Measurements from ENCODE around the gene CNDP1. TPM values are rescaled to one million over a fixed set of nuclear protein-coding genes. Genes with fewer than 3 reads are reported as not detected.

Gene CNDP1
- polyA plus RNA-seq, 2 donors: 0.04 TPM; not detected in 1

DNA sequence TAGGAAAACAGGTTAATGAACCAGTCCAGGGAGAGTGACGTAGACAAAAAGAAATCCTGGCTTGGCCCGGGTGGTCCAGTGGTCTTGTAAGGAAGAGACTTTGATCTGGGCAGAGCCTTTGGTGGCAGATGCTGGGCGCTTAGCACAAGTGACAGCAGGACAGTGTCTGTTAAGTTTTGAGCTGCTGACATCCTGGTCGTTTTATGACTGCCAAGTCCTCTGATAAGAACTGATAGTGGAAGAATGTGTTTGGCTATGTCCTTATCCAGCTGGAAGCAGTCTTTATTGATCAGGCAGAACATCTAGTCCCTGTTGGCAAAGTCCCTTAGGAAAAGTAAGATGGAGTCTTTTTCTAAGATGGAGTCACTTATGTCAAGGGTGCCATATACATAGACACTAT, 36.0 kb downstream of the CNDP1 start:
- Histone ChIP-seq H3K27ac (ENCODE audit: low read depth in 2 of 2, low read length in 1 of 2) (no peak overlapping the region), H3K4me3 (ENCODE audit: low read depth in 1 of 2, low read length in 2 of 2) (no peak overlapping the region), H3K27me3 (ENCODE audit: control insufficient read depth in 1 of 2, insufficient read depth in 2 of 2, low read length in 2 of 2) (no peaks in the 10 kb centered on the region), H3K4me1 (ENCODE audit: control insufficient read depth in 2 of 2, insufficient read depth in 2 of 2, low read length in 1 of 2) (no peaks in the 10 kb centered on the region), H3K9me3 (ENCODE audit: control insufficient read depth in 2 of 2, insufficient read depth in 1 of 2, low read depth in 1 of 2, low read length in 1 of 2) (peaks cover 4 to 5% of the 10 kb centered on the region in 2 donors), H3K36me3 (ENCODE audit: control insufficient read depth in 2 of 2, insufficient read depth in 2 of 2, low read length in 1 of 2) (no peaks in the 10 kb centered on the region)
- 68% methylated on average over 4 of the region's 4 CpGs for WGBS, 2 donors

DNA sequence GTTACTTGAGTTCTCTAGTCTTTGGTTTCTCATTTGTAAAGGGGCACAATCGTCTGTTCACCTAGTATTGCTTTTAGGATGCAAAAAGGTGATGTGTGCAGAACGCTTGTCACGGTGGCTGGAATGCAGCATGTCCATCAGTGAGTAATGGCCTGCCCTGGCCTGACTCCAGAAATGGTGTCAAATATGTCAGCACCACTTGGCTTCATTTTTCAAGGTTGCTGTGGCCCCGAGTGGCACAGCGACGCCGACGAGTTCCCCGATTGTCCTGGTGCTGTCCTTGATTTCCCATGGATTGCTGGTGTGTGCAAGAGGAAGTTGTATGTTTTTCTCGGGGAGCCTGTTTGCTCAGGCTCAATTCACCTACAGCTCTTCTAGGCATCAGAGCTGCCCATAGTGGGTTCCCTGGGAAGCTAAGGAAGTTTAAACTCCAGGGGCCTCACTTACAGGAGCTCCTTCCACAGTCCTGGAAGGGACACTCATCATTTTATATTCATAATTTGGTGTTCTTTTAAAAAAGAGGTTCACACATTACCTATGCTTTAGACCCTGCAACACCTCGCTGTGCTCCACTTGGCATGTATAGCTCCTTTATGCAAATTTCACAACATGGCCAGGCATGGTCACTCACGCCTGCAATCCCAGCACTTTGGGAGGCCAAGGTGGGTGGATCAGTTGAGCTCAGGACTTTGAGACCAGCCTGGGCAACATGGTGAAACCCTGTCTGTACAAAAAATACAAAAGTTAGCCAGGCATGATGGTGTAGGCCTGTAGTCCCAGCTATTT, 37.8 kb downstream of the CNDP1 start:
- Histone ChIP-seq H3K27me3 (ENCODE audit: control insufficient read depth in 1 of 2, insufficient read depth in 2 of 2, low read length in 2 of 2) (no peaks in the 10 kb centered on the region), H3K4me1 (ENCODE audit: control insufficient read depth in 2 of 2, insufficient read depth in 2 of 2, low read length in 1 of 2) (no peaks in the 10 kb centered on the region), H3K4me3 (ENCODE audit: low read depth in 1 of 2, low read length in 2 of 2) (no peak overlapping the region), H3K36me3 (ENCODE audit: control insufficient read depth in 2 of 2, insufficient read depth in 2 of 2, low read length in 1 of 2) (no peaks in the 10 kb centered on the region), H3K9me3 (ENCODE audit: control insufficient read depth in 2 of 2, insufficient read depth in 1 of 2, low read depth in 1 of 2, low read length in 1 of 2) (no peaks in the 10 kb centered on the region), H3K27ac (ENCODE audit: low read depth in 2 of 2, low read length in 1 of 2) (no peak overlapping the region)
- WGBS, 2 donors: 74 to 87% methylated on average over 12 of the region's 12 CpGs

DNA sequence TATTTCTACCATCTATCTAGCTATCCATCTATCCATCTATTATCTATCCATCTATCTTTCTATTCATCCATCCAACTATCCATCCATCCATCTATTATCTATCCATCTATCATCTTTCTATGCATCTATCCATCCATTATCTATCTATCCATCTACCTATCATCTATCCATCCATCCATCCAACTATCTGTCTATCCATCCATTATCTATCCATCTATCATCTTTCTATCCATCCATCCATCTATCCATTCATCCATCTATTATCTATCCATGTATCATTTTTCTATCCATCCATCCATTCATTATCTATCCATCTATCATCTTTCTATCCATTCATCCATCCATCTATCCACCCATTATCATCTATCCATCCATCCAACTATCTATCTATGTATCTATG, 38.8 kb downstream of the CNDP1 start:
- no peaks in the 10 kb centered on the region for H3K36me3 ChIP-seq (ENCODE audit: control insufficient read depth in 2 of 2, insufficient read depth in 2 of 2, low read length in 1 of 2)
- no peaks in the 10 kb centered on the region for H3K4me1 ChIP-seq (ENCODE audit: control insufficient read depth in 2 of 2, insufficient read depth in 2 of 2, low read length in 1 of 2)
- no peak overlapping the region for H3K4me3 ChIP-seq (ENCODE audit: low read depth in 1 of 2, low read length in 2 of 2)
- no peak overlapping the region for H3K27ac ChIP-seq (ENCODE audit: low read depth in 2 of 2, low read length in 1 of 2)
- no peaks in the 10 kb centered on the region for H3K27me3 ChIP-seq (ENCODE audit: control insufficient read depth in 1 of 2, insufficient read depth in 2 of 2, low read length in 2 of 2)
- no peaks in the 10 kb centered on the region for H3K9me3 ChIP-seq (ENCODE audit: control insufficient read depth in 2 of 2, insufficient read depth in 1 of 2, low read depth in 1 of 2, low read length in 1 of 2)

DNA sequence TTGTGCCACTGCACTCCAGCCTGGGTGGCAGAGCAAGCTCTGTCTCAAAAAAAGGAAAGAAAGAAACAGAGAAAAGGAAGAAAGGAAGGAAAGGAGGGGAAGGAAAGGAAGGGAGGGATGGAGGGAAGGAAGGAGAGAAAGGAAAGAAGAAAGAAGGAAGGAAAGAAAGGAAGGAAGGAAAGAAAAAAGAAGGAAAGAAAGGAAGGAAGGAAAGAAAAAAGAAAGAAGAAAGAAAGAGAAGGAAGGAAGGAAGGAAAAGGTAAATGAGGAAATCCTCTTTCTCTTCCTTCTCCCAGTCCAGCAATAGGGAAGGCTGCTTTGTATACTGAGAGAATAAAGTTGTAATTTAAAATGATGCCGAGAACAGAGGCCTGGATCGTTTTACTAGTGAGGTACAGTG, 40.6 kb downstream of the CNDP1 start:
- H3K36me3 ChIP-seq (ENCODE audit: control insufficient read depth in 2 of 2, insufficient read depth in 2 of 2, low read length in 1 of 2): no peaks in the 10 kb centered on the region
- H3K27ac ChIP-seq (ENCODE audit: low read depth in 2 of 2, low read length in 1 of 2): no peak overlapping the region
- no peaks in the 10 kb centered on the region for H3K9me3 ChIP-seq (ENCODE audit: control insufficient read depth in 2 of 2, insufficient read depth in 1 of 2, low read depth in 1 of 2, low read length in 1 of 2)
- H3K4me3 ChIP-seq (ENCODE audit: low read depth in 1 of 2, low read length in 2 of 2): no peak overlapping the region
- no peaks in the 10 kb centered on the region for H3K27me3 ChIP-seq (ENCODE audit: control insufficient read depth in 1 of 2, insufficient read depth in 2 of 2, low read length in 2 of 2)
- 77 to 83% methylated on average over 2 of the region's 2 CpGs for WGBS, 2 donors
- no peaks in the 10 kb centered on the region for H3K4me1 ChIP-seq (ENCODE audit: control insufficient read depth in 2 of 2, insufficient read depth in 2 of 2, low read length in 1 of 2)

DNA sequence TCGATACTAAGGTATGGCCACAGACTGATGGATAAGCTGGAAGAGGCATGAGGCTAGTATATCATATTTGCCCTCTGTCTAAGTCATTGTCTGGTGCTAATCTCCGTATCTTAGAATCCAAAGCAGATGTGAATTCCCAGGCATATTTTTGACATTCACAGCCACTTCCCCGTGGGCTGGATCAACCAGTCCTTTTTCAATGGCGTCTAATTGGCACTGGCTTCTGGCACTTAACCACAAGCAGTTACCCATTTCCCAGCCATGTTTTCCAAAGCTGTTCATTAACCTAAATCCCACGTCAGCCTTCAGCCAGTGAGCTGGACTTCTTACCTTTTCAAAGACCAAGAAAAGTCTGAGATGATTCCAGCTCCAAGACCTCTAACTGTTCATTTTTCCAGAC, 42.7 kb downstream of the CNDP1 start:
- Histone ChIP-seq H3K27ac (ENCODE audit: low read depth in 2 of 2, low read length in 1 of 2) (no peak overlapping the region), H3K9me3 (ENCODE audit: control insufficient read depth in 2 of 2, insufficient read depth in 1 of 2, low read depth in 1 of 2, low read length in 1 of 2) (no peaks in the 10 kb centered on the region), H3K36me3 (ENCODE audit: control insufficient read depth in 2 of 2, insufficient read depth in 2 of 2, low read length in 1 of 2) (no peaks in the 10 kb centered on the region), H3K4me1 (ENCODE audit: control insufficient read depth in 2 of 2, insufficient read depth in 2 of 2, low read length in 1 of 2) (no peaks in the 10 kb centered on the region), H3K27me3 (ENCODE audit: control insufficient read depth in 1 of 2, insufficient read depth in 2 of 2, low read length in 2 of 2) (no peaks in the 10 kb centered on the region), H3K4me3 (ENCODE audit: low read depth in 1 of 2, low read length in 2 of 2) (no peak overlapping the region)
- 40 to 45% methylated on average over 5 of the region's 5 CpGs for WGBS, 2 donors

DNA sequence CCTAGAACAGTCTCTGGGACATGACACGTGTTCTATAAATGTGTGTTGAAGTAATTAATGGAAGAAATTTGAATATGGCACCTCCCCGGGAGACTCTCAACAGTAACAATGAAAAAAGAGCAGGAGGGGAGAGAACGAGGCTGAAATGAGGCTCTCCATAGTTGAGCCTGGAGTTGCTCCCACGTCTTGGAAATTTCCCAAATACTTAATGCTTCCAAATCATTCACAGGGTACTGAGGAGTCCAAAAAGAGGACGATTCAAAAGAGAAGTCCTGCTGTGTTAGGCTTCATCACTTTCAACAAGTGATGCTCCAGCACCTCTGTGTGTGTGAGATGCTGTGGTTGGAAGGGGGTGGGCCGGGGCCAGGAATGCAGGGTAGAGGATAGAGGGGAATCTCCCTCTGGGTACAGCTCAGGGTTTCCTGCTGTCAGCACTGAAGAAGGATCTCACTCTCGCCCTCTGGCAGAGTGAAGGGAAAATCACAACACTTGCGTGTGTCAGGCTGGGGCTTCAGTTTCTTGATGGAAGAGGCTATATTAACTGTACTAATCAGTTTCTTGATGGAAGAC, 45.3 kb downstream of the CNDP1 start:
- Histone ChIP-seq H3K36me3 (ENCODE audit: control insufficient read depth in 2 of 2, insufficient read depth in 2 of 2, low read length in 1 of 2) (no peaks in the 10 kb centered on the region), H3K27ac (ENCODE audit: low read depth in 2 of 2, low read length in 1 of 2) (no peak overlapping the region), H3K9me3 (ENCODE audit: control insufficient read depth in 2 of 2, insufficient read depth in 1 of 2, low read depth in 1 of 2, low read length in 1 of 2) (no peaks in the 10 kb centered on the region), H3K4me1 (ENCODE audit: control insufficient read depth in 2 of 2, insufficient read depth in 2 of 2, low read length in 1 of 2) (no peaks in the 10 kb centered on the region), H3K4me3 (ENCODE audit: low read depth in 1 of 2, low read length in 2 of 2) (no peak overlapping the region), H3K27me3 (ENCODE audit: control insufficient read depth in 1 of 2, insufficient read depth in 2 of 2, low read length in 2 of 2) (no peaks in the 10 kb centered on the region)
- whole genome bisulfite sequencing, 2 donors: 33 to 34% methylated on average over 8 of the region's 8 CpGs

DNA sequence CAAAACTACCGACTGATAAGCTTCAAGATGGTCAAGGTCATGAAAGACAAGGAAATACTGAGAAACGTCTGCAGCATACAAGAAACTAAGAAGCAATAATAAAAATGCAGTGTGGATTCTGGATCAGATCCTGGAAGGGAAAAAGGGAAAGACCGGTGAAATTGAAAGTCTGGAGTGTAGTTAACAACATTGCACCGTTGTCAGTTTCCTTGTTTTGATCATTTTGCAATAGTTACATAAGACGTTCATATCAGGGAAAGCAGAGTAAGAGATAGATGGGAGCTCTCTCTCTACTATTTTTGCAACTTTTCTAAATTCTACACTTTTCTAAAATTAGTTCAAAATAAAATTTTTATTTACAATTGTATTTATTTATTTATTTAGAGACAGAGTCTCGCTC, 48.3 kb downstream of the CNDP1 start:
- Histone ChIP-seq H3K4me3 (ENCODE audit: low read depth in 1 of 2, low read length in 2 of 2) (no peak overlapping the region), H3K36me3 (ENCODE audit: control insufficient read depth in 2 of 2, insufficient read depth in 2 of 2, low read length in 1 of 2) (no peaks in the 10 kb centered on the region), H3K9me3 (ENCODE audit: control insufficient read depth in 2 of 2, insufficient read depth in 1 of 2, low read depth in 1 of 2, low read length in 1 of 2) (no peaks in the 10 kb centered on the region), H3K27me3 (ENCODE audit: control insufficient read depth in 1 of 2, insufficient read depth in 2 of 2, low read length in 2 of 2) (no peaks in the 10 kb centered on the region), H3K4me1 (ENCODE audit: control insufficient read depth in 2 of 2, insufficient read depth in 2 of 2, low read length in 1 of 2) (no peaks in the 10 kb centered on the region), H3K27ac (ENCODE audit: low read depth in 2 of 2, low read length in 1 of 2) (no peak overlapping the region)
- 67 to 74% methylated on average over 6 of the region's 6 CpGs for WGBS, 2 donors

DNA sequence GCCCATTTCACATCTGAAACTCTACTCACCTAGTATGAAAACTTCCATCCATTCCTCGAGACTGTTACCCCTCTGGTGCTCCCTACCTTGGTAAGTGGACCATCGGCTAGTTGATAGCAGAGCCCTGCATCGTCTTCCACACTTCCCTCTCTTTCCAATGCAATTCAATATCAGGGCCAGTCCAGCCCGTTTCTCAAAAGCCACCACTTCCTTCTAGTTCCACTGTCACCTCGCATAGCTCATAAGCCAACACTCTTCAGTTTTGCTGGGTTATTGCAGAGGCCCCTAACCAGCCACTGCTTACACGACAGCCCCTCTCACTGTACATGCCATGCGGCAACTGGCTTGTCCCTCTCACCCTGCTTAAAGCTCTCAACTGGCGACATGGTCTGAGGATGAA, 53.1 kb downstream of the CNDP1 start:
- H3K36me3 ChIP-seq (ENCODE audit: control insufficient read depth in 2 of 2, insufficient read depth in 2 of 2, low read length in 1 of 2): no peaks in the 10 kb centered on the region
- H3K27me3 ChIP-seq (ENCODE audit: control insufficient read depth in 1 of 2, insufficient read depth in 2 of 2, low read length in 2 of 2): no peaks in the 10 kb centered on the region
- H3K4me3 ChIP-seq (ENCODE audit: low read depth in 1 of 2, low read length in 2 of 2): no peak overlapping the region
- H3K9me3 ChIP-seq (ENCODE audit: control insufficient read depth in 2 of 2, insufficient read depth in 1 of 2, low read depth in 1 of 2, low read length in 1 of 2): no peaks in the 10 kb centered on the region
- WGBS, 2 donors: 64 to 71% methylated on average over 8 of the region's 8 CpGs
- no peak overlapping the region for H3K27ac ChIP-seq (ENCODE audit: low read depth in 2 of 2, low read length in 1 of 2)
- no peaks in the 10 kb centered on the region for H3K4me1 ChIP-seq (ENCODE audit: control insufficient read depth in 2 of 2, insufficient read depth in 2 of 2, low read length in 1 of 2)

DNA sequence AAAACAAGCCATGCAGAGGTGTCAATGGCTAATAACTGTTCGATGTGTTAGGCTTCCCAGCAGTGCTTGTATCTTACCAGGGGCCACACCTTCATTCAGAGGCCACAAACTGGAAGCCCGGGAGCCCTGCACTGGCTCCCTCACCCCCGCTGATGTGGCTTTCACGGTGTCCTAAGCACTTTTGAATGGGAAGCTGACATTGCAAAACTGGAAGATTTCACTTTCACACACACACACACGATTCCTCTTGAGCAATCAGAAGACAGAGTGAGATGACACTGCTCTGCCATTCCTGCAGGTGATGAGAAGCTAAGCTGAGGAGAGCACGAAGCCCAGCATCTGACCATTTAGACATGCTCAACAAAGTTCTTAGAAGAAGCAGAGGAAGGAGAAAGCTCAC, 54.7 kb downstream of the CNDP1 start:
- Histone ChIP-seq H3K4me3 (ENCODE audit: low read depth in 1 of 2, low read length in 2 of 2) (no peak overlapping the region), H3K4me1 (ENCODE audit: control insufficient read depth in 2 of 2, insufficient read depth in 2 of 2, low read length in 1 of 2) (no peaks in the 10 kb centered on the region), H3K36me3 (ENCODE audit: control insufficient read depth in 2 of 2, insufficient read depth in 2 of 2, low read length in 1 of 2) (no peaks in the 10 kb centered on the region), H3K27me3 (ENCODE audit: control insufficient read depth in 1 of 2, insufficient read depth in 2 of 2, low read length in 2 of 2) (no peaks in the 10 kb centered on the region), H3K27ac (ENCODE audit: low read depth in 2 of 2, low read length in 1 of 2) (no peak overlapping the region), H3K9me3 (ENCODE audit: control insufficient read depth in 2 of 2, insufficient read depth in 1 of 2, low read depth in 1 of 2, low read length in 1 of 2) (no peaks in the 10 kb centered on the region)
- WGBS, 2 donors: 61 to 63% methylated on average over 6 of the region's 6 CpGs

DNA sequence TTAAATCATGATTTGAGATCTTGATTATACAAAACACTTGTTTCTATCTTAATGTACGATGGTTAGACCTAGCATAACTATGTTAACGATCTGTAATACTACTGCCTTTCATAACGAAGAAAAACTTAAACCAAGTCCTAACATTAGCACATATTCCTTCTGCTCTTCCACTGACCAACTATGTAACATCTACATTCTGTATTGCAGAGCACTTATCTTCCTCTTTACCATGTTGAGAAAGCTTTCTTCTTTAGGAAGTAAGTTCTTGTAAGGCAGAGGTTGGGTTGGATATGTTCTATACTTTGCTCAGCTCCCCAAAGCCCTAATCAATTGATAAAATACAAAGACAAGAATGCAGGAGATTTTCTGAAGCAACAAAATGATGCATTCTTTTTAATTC, 55.5 kb downstream of the CNDP1 start:
- Histone ChIP-seq H3K27ac (ENCODE audit: low read depth in 2 of 2, low read length in 1 of 2) (no peak overlapping the region), H3K27me3 (ENCODE audit: control insufficient read depth in 1 of 2, insufficient read depth in 2 of 2, low read length in 2 of 2) (no peaks in the 10 kb centered on the region), H3K9me3 (ENCODE audit: control insufficient read depth in 2 of 2, insufficient read depth in 1 of 2, low read depth in 1 of 2, low read length in 1 of 2) (no peaks in the 10 kb centered on the region), H3K4me3 (ENCODE audit: low read depth in 1 of 2, low read length in 2 of 2) (no peak overlapping the region), H3K4me1 (ENCODE audit: control insufficient read depth in 2 of 2, insufficient read depth in 2 of 2, low read length in 1 of 2) (no peaks in the 10 kb centered on the region), H3K36me3 (ENCODE audit: control insufficient read depth in 2 of 2, insufficient read depth in 2 of 2, low read length in 1 of 2) (no peaks in the 10 kb centered on the region)
- 82 to 83% methylated on average over 3 of the region's 3 CpGs for WGBS, 2 donors
